GM18517 (cell line): Measurements from ENCODE around the gene SLC25A29.

Experiments
- ATAC-seq: cut with Tn5 transposase; IDR thresholded peaks from one replicate; pipeline ENCODE4 v1.9.1; 2021; ENCODE audit warnings: mild to moderate bottlenecking, moderate library complexity; ENCODE audit not compliant: unreplicated experiment

The SLC25A29 gene

GRCh38 chr14:100246809-100247428 lies 59.3 kb downstream of the SLC25A29 start:
- no peak for ATAC-seq

- no peak for ATAC-seq
Observed at GRCh38 chr14:100243020-100243419, 63.2 kb downstream of the SLC25A29 start.

- ATAC-seq: no peak
Observed at GRCh38 chr14:100241279-100241678, 65.0 kb downstream of the SLC25A29 start.
